ENCODE results near the gene UTP25. TPM values are rescaled to one million over a fixed set of nuclear protein-coding genes. Genes with fewer than 3 reads are reported as not detected.

Gene UTP25
- total and polyA plus RNA-seq, 2 donors (not counting 3 experiments of a cell fraction or from before 2014, with no cell fraction given), result 6.6 to 11.7 TPM

- no TSS peak for BruUV-seq (replicated peaks)
- TF ChIP-seq, protein P1, sequence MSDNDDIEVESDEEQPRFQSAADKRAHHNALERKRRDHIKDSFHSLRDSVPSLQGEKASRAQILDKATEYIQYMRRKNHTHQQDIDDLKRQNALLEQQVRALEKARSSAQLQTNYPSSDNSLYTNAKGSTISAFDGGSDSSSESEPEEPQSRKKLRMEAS (IDR thresholded peaks at IDR 0.05; ENCODE audit: insufficient read depth, insufficient read length), result peak; percentile 5
- peak; percentile 30 for TF ChIP-seq JUN (IDR thresholded peaks at IDR 0.05; ENCODE audit: borderline replicate concordance, insufficient read depth, insufficient read length, low read depth)
- no peak for TF ChIP-seq FOS (IDR thresholded peaks at IDR 0.05; ENCODE audit: borderline replicate concordance, insufficient read depth, low read length)
- TF ChIP-seq POLR2AphosphoS5 (IDR thresholded peaks at IDR 0.05; ENCODE audit: insufficient read depth, low read depth, low read length), result peak; percentile 37
- no peak for TF ChIP-seq GATA2 (IDR thresholded peaks at IDR 0.05; ENCODE audit: insufficient read depth, insufficient read length, low read depth, low read length)
- H3K4me3 ChIP-seq (replicated peaks in 1 of 3; ENCODE audit: insufficient read depth in 1 of 3, low read depth in 1 of 3, low read length in 3 of 3), result no peak overlapping the region
- intact Hi-C loops (cut with micrococcal nuclease), result no loop called here
- peaks cover 2 to 9% of the 10 kb centered on the region in 2 experiments for H3K27me3 ChIP-seq (ENCODE audit: control insufficient read depth in 2 of 2, insufficient read depth in 2 of 2, low read length in 2 of 2)
- no peaks in the 10 kb centered on the region for H3K9me3 ChIP-seq (replicated peaks; ENCODE audit: control insufficient read depth, insufficient read depth, low read length)
- no peak overlapping the region for H3K9ac ChIP-seq (replicated peaks; ENCODE audit: extremely low read depth, insufficient read depth, low read length)
- H3K79me2 ChIP-seq (ENCODE audit: control insufficient read depth, insufficient read depth, low read length), result no peaks in the 10 kb centered on the region
- CTCF ChIA-PET, result interaction anchor here (0.6 to 4.2 kb wide), 9 partner anchors 7 to 50 kb away, joined by 3 to 30 read pairs (median 4); partner anchors contain the start of gene UTP25
- H4K20me1 ChIP-seq (replicated peaks; ENCODE audit: control insufficient read depth, extremely low read depth, insufficient read depth, low read length), result no peaks in the 10 kb centered on the region
- no peaks in the 10 kb centered on the region for H3K36me3 ChIP-seq (ENCODE audit: control insufficient read depth in 2 of 2, extremely low read depth in 1 of 2, insufficient read depth in 2 of 2, low read length in 2 of 2)
- dilution Hi-C loops (cut with MboI; ENCODE audit: extremely low pct_ligation_motif_present, low sequenced_read_pairs), result no loop called here
- H3K4me1 ChIP-seq (ENCODE audit: control insufficient read depth, extremely low read depth, insufficient read depth, low read length), result peaks cover 22% of the 10 kb centered on the region
- H3K27ac ChIP-seq (ENCODE audit: insufficient read depth, low read depth, low read length), result peak overlapping the region; percentile 63
- H3K9me1 ChIP-seq (replicated peaks; ENCODE audit: control insufficient read depth, extremely low read depth, insufficient read depth, low read length), result no peaks in the 10 kb centered on the region
- DNase-seq (ENCODE audit: low read depth, low spot score) (peak; percentile 29), FAIRE-seq (peak; percentile 43)
- POLR2A ChIA-PET, result no interaction called here
- no peak overlapping the region for H3K4me2 ChIP-seq (ENCODE audit: insufficient read depth, low read length)
- no peak overlapping the region for H2AFZ ChIP-seq (ENCODE audit: low read depth, low read length)
Measured at GRCh38 chr1:209873067-209873799, 45.5 kb downstream of the UTP25 start.

- peak; percentile 81 for FAIRE-seq
- CTCF ChIA-PET, result interaction anchor here (0.6 to 4.2 kb wide), 19 partner anchors 9 to 257 kb away, joined by 3 to 30 read pairs (median 4); partner anchors contain the start of gene UTP25
- dilution Hi-C loops (cut with MboI; ENCODE audit: extremely low pct_ligation_motif_present, low sequenced_read_pairs) (no loop called here), intact Hi-C loops (cut with micrococcal nuclease) (loop anchor here (1.0 to 5.0 kb wide), 2 partner anchors 9 to 437 kb away; no protein-coding TSS in a partner anchor)
- peaks cover 3 to 11% of the 10 kb centered on the region in 2 experiments for H3K27me3 ChIP-seq (ENCODE audit: control insufficient read depth in 2 of 2, insufficient read depth in 2 of 2, low read length in 2 of 2)
- POLR2A ChIA-PET, result no interaction called here
- H3K27ac ChIP-seq (ENCODE audit: insufficient read depth, low read depth, low read length), result no peak overlapping the region
- TF ChIP-seq, protein P1 (IDR thresholded peaks at IDR 0.05; ENCODE audit: insufficient read depth, insufficient read length), result no peak
- TF ChIP-seq CTCF (IDR thresholded peaks at IDR 0.05; ENCODE audit: extremely low read depth in 1 of 2, insufficient read depth in 1 of 2, low read depth in 1 of 2, low read length in 2 of 2), result peak; percentile 16 to 42
- no peak overlapping the region for H2AFZ ChIP-seq (ENCODE audit: low read depth, low read length)
- no peaks in the 10 kb centered on the region for H3K9me1 ChIP-seq (replicated peaks; ENCODE audit: control insufficient read depth, extremely low read depth, insufficient read depth, low read length)
- no peaks in the 10 kb centered on the region for H3K79me2 ChIP-seq (ENCODE audit: control insufficient read depth, insufficient read depth, low read length)
- H3K36me3 ChIP-seq (ENCODE audit: control insufficient read depth in 2 of 2, extremely low read depth in 1 of 2, insufficient read depth in 2 of 2, low read length in 2 of 2), result no peaks in the 10 kb centered on the region
- BruUV-seq (replicated peaks), result no TSS peak
- no peak overlapping the region for H3K9ac ChIP-seq (replicated peaks; ENCODE audit: extremely low read depth, insufficient read depth, low read length)
- no peak overlapping the region for H3K4me3 ChIP-seq (replicated peaks in 1 of 3; ENCODE audit: insufficient read depth in 1 of 3, low read depth in 1 of 3, low read length in 3 of 3)
- H3K9me3 ChIP-seq (replicated peaks; ENCODE audit: control insufficient read depth, insufficient read depth, low read length), result no peaks in the 10 kb centered on the region
- H3K4me2 ChIP-seq (ENCODE audit: insufficient read depth, low read length), result no peak overlapping the region
- no peaks in the 10 kb centered on the region for H4K20me1 ChIP-seq (replicated peaks; ENCODE audit: control insufficient read depth, extremely low read depth, insufficient read depth, low read length)
- peak; percentile 51 for DNase-seq (ENCODE audit: low read depth, low spot score)
- peaks cover 22% of the 10 kb centered on the region for H3K4me1 ChIP-seq (ENCODE audit: control insufficient read depth, extremely low read depth, insufficient read depth, low read length)
Measured at GRCh38 chr1:209875515-209875914, 47.7 kb downstream of the UTP25 start.

Measured in endothelial cell of umbilical vein (primary cell).